ENCODE measurements around the gene ZDHHC7.

ZDHHC7 gene

DNA sequence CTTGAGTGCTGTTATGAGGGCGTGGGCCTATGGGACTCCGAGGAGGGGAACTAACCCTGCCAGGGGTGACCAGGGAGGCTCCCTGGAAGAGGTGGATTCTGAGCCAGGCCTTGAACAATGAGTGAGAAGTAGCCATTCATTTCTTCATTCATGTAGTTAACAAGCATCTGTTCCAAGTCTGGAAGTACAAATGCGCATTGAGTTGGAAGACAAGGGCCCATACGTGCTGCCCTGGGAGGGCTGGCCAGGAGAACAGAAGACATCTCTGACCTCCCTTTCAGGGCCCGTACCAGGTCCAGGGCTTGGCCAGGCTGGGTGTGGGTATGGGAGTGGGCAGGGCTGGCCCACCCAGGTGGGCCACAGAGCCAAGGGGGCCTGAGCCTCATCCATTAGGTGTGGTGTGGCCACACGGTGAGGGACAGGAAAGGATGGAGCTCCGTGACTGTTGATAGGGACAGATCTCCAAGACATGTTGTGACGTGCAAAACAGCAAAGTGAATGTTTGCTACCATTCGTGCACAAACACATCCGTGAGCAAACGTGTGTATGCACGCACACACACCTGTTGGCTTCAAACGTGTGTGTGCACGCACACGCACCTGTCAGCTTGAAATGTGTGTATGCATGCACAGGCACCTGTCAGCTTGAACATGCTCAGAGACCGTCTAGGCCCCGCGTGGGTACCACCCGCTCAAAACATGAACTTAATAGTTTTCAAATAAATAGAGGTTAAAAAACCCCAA is 46.8 kb downstream of the ZDHHC7 start:
- DNase-seq (ENCODE audit: low read depth): no peak

GRCh38 chr16:84963066-84963465 is 48.3 kb downstream of the ZDHHC7 start:
- DNase-seq (ENCODE audit: low read depth): no peak

DNA sequence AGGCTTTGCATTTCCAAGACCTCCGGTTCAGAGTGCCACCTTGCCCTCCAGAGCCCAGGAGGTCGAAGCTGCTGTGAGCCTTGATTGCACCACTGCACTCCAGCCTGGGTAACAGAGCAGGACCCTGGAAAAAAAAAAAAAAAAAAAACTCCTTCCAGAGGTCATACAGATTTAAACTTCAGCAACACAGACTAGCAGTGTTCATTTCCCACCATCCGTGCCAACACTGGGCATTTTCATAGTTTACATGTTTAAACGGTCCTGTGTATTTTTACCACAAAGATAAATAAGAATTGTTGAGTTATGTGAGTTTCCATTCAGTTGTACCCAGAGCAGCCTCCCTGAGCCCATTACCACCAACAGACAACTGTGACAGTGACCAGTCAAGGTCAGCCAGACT is 50.4 kb downstream of the ZDHHC7 start:
- DNase-seq (ENCODE audit: low read depth): no peak

- no peak for DNase-seq (ENCODE audit: low read depth)
Measured at GRCh38 chr16:84959784-84960417, 51.4 kb downstream of the ZDHHC7 start.

- DNase-seq (ENCODE audit: low read depth): no peak
Measured at GRCh38 chr16:84959045-84959576, 52.2 kb downstream of the ZDHHC7 start.

- DNase-seq (ENCODE audit: low read depth): no peak
Measured at GRCh38 chr16:84957792-84958191, 53.5 kb downstream of the ZDHHC7 start.

GRCh38 chr16:84957192-84957591 is 54.1 kb downstream of the ZDHHC7 start:
- no peak for DNase-seq (ENCODE audit: low read depth)

DNA sequence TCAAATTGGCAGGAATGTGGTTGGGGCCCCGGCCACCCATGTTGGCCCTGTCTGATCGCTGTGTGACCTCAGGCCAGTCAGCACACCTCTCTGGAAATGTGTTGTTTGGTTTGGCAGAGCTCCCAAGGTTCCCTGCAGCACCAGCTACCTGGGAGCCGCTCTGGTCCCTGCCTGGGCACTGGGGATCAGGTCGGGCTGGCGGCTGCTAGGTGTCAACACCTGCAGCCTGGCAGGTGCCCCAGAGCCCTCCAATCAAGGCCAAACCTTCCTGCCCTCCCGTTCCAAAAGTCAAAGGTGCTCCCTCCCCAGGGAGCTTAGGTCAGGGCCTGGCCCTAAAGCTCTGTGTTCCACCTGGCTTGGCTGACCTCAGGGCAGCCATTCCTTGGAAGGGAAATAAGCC is 55.9 kb downstream of the ZDHHC7 start:
- DNase-seq (ENCODE audit: low read depth): no peak

GRCh38 chr16:84953190-84953746 is 58.1 kb downstream of the ZDHHC7 start:
- DNase-seq (ENCODE audit: low read depth): no peak

- DNase-seq (ENCODE audit: low read depth): peak; percentile 48
Measured at GRCh38 chr16:84952335-84953189, 58.8 kb downstream of the ZDHHC7 start.

DNA sequence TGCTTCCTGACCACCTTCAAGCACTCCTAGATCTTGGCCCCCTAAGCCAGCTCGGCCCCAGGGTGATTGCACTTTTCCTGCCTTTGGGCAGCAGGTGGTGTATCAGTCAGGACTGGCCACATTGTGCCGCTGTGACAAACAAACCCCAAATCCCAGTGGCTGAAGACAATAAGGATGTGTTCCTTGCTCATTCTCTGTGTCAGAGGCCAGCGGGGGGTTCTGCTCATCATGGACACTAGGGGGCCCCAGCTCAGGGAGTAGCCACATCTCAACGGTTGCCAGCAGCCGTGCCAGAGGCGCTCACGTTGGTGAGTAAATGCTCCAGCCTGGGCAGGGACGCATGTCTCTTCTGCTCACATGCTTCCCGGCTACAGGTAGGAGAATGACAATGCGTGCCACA is 60.4 kb downstream of the ZDHHC7 start:
- DNase-seq (ENCODE audit: low read depth): no peak

DNA sequence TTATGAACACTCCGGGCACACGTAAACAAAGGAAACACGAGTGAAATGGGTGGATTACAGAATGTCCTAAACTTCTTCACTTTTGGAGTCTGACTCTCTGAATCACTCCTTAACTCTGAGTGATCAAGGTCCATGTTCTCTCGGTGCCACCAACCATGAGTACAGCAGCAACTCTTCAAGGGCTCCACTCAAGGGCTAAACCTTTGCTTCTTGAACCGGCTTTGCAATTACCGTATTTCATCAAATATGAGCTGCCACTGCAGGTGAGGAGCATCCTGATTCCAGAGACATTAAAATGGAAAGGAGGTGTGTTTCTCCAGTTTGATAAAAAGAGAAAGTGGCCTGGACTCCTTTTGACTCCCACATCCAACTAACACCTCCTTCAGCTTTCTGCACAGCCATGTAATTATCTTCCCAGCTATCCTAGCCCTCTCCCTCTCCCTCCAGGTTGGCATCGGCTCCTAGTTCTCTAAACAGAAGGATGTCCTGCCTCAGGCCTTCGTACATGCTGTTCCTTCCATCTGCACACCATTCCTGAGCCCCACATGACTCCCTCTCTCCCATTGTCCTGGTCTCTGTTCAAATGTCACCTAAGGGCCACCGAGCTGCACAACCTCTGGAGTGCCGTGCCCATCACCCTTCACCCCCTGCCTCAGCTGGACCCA is 61.4 kb downstream of the ZDHHC7 start:
- DNase-seq (ENCODE audit: low read depth): no peak

GRCh38 chr16:84948851-84949610 is 62.3 kb downstream of the ZDHHC7 start:
- no peak for DNase-seq (ENCODE audit: low read depth)

DNA sequence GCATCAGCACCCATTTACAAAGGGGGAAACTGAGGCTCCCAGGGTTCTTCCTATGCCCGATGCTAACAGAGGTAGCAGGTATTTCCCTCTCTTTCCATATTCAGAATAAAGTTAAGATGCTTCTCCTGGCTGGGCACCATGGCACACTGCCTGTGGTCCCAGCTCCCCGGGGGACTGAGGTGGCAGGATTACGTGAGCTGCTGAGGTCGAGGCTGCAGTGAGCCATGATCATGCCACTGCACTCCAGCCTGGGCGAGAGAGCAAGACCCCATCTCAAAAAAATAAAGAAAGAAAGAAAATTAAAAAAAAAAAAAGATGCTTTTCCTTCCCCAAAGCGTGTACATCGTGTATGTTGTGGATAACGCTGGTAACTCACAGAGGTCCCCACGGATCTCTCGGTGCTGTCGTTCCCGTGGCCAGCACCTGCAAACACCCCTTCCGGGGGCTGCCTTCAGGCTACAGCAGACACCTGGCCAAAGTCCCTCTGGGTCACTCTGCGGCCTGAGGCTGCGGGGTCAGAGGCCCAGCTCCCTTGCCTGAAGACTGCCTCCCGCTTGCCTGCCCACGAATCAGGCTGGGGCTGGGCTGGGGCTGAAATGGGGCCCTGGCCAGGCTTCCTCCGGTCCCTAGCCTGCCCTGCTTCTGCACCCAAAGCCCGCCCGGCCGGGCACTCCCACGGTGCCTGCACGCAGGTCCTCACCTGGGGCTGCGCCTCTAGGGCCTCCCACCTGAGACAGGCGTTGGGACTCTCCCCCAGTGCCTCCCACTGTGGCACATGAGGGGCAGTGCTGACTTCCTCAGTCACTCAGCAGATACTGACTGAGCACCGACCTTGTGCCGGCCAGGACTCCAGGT is 63.1 kb downstream of the ZDHHC7 start:
- no peak for DNase-seq (ENCODE audit: low read depth)

DNA sequence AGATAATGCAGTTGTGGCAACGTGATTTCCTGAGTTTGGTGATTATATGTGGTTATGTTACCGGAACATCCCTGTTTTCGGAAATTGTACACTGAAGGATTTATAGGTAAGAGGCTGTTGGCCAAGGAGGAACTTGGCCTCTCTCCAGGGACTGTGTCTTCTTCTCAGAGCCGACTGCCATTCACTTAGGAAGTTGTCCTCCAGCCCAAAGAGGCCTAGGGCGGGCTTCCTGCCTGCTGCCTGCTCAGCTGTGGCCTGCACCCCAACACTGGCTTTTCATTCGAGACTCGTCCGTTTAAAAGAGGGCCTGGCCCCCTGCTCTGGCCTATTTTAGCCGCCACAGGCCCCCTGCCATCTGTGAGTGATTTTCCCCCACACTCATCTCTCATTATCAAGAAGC is 64.3 kb downstream of the ZDHHC7 start:
- no peak for DNase-seq (ENCODE audit: low read depth)

- no peak for DNase-seq (ENCODE audit: low read depth)
Measured at GRCh38 chr16:84943620-84944019, 67.7 kb downstream of the ZDHHC7 start.

GRCh38 chr16:84942786-84943185 is 68.5 kb downstream of the ZDHHC7 start:
- DNase-seq (ENCODE audit: low read depth): no peak

GRCh38 chr16:84941921-84942320 is 69.4 kb downstream of the ZDHHC7 start:
- no peak for DNase-seq (ENCODE audit: low read depth)

DNA sequence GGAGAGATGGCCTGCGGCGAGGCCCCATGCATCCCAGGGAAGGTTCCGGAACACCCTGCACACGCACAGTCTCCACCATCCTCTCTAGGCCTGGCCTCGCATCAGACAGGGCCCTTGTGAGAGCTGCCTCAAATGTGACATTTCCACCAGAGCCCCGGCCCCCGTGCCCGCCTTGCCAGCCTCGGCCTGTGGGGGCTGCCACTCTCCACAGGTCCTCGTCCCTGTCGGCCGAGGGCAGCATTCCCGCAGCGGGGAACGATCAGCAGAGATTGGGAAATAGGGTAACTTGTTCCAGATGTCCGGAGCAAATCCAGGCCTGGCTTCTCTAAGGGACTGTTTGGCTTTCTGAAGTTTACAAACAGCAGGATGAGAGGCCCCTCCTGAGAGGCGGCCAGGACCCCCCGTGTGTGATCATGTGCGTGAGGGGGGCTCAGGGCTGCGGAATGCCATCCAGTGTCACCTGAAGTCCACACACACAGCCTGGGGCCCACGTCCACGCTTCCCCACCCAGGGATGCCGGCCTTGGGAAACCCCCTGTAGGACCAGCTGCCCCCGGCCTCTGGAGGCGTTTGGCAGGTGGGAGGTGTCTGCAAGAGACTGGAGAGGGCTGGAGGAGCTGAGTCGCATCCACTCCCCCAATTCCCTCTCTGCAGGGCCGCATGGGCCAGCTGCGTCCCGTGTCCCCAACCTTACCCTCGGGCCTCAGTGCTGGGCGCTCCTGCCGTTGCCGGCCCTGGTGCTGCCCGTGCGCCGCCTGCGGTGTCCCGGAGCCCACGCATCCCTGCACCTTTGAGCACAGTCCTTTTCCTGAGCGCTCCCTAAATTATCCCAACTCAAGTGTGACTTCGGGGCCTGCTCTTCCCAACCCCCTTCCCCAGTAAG is 70.4 kb downstream of the ZDHHC7 start:
- no peak for DNase-seq (ENCODE audit: low read depth)
